ENCODE measurements around the gene KRT35. TPM values are rescaled to one million over a fixed set of nuclear protein-coding genes. Genes with fewer than 3 reads are reported as not detected.

KRT35 gene
- total and polyA plus RNA-seq, 7 donors: not detected

- 73 to 82% methylated on average over 6 of the region's 6 CpGs for WGBS, 2 donors
- intact Hi-C loops (cut with DNase I): no loop called here
Measured at GRCh38 chr17:41449008-41449407, 31.9 kb downstream of the KRT35 start.

GRCh38 chr17:41448506-41448905 lies 32.4 kb downstream of the KRT35 start:
- Histone ChIP-seq H3K36me3 (no peaks in the 10 kb centered on the region), H3K4me3 (no peak overlapping the region), H3K27me3 (peaks cover 0 to 3% (median 0%) of the 10 kb centered on the region in 3 donors), H3K4me1 (no peaks in the 10 kb centered on the region), H3K27ac (no peak overlapping the region), H3K9me3 (no peaks in the 10 kb centered on the region)
- intact Hi-C loops (cut with DNase I): no loop called here
- WGBS, 2 donors: 42 to 54% methylated on average over 2 of the region's 2 CpGs
- DNase-seq: no peak
- TF ChIP-seq POLR2AphosphoS5 (IDR thresholded peaks at IDR 0.05): no peak

More at GRCh38 chr17:41449008-41449407, 31.9 kb downstream of the KRT35 start:
- no peak for DNase-seq
- Histone ChIP-seq H3K36me3 (no peaks in the 10 kb centered on the region), H3K27me3 (peaks cover 0 to 3% (median 0%) of the 10 kb centered on the region in 3 donors), H3K4me1 (no peaks in the 10 kb centered on the region), H3K4me3 (no peak overlapping the region), H3K9me3 (no peaks in the 10 kb centered on the region), H3K27ac (no peak overlapping the region)
- TF ChIP-seq EP300 (IDR thresholded peaks at IDR 0.05): no peak
- no peak for TF ChIP-seq CTCF (IDR thresholded peaks at IDR 0.05)
- no peak for TF ChIP-seq POLR2A (IDR thresholded peaks at IDR 0.05)
- TF ChIP-seq POLR2AphosphoS5 (IDR thresholded peaks at IDR 0.05): no peak

- Histone ChIP-seq H3K27ac (no peak overlapping the region), H3K27me3 (peaks cover 0 to 9% (median 0%) of the 10 kb centered on the region in 3 donors), H3K4me3 (no peak overlapping the region), H3K36me3 (no peaks in the 10 kb centered on the region), H3K4me1 (no peaks in the 10 kb centered on the region), H3K9me3 (no peaks in the 10 kb centered on the region)
- no peak for DNase-seq
- intact Hi-C loops (cut with DNase I): no loop called here
- WGBS, 2 donors: 62 to 81% methylated on average over 2 of the region's 2 CpGs
- TF ChIP-seq POLR2A (IDR thresholded peaks at IDR 0.05): no peak
- TF ChIP-seq EP300 (IDR thresholded peaks at IDR 0.05): no peak
- no peak for TF ChIP-seq POLR2AphosphoS5 (IDR thresholded peaks at IDR 0.05)
- TF ChIP-seq CTCF (IDR thresholded peaks at IDR 0.05): no peak
Measured at GRCh38 chr17:41446806-41447205, 34.1 kb downstream of the KRT35 start.

GRCh38 chr17:41444640-41445039 lies 36.3 kb downstream of the KRT35 start:
- Histone ChIP-seq H3K27me3 (peaks cover 0 to 8% (median 0%) of the 10 kb centered on the region in 3 donors), H3K4me1 (no peaks in the 10 kb centered on the region), H3K4me3 (no peak overlapping the region), H3K36me3 (no peaks in the 10 kb centered on the region), H3K27ac (no peak overlapping the region), H3K9me3 (no peaks in the 10 kb centered on the region)
- no peak for DNase-seq
- no peak for TF ChIP-seq POLR2AphosphoS5 (IDR thresholded peaks at IDR 0.05)
- TF ChIP-seq EP300 (IDR thresholded peaks at IDR 0.05): no peak
- TF ChIP-seq CTCF (IDR thresholded peaks at IDR 0.05): no peak
- no peak for TF ChIP-seq POLR2A (IDR thresholded peaks at IDR 0.05)
- 58 to 74% methylated on average over 3 of the region's 3 CpGs for WGBS, 2 donors
- intact Hi-C loops (cut with DNase I): no loop called here

- Histone ChIP-seq H3K27me3 (peaks cover 0 to 8% (median 0%) of the 10 kb centered on the region in 3 donors), H3K27ac (no peak overlapping the region), H3K36me3 (no peaks in the 10 kb centered on the region), H3K9me3 (no peaks in the 10 kb centered on the region), H3K4me3 (no peak overlapping the region), H3K4me1 (no peaks in the 10 kb centered on the region)
- TF ChIP-seq CTCF (IDR thresholded peaks at IDR 0.05) (no peak), POLR2A (IDR thresholded peaks at IDR 0.05) (no peak), EP300 (IDR thresholded peaks at IDR 0.05) (no peak), POLR2AphosphoS5 (IDR thresholded peaks at IDR 0.05) (no peak)
- 80 to 83% methylated on average over 1 of the region's 1 CpG for WGBS, 2 donors
- DNase-seq: no peak
- intact Hi-C loops (cut with DNase I): no loop called here
Measured at GRCh38 chr17:41444186-41444585, 36.8 kb downstream of the KRT35 start.
